IMR-90 (cell line): ENCODE data around the gene CMSS1. TPM values are rescaled to one million over a fixed set of nuclear protein-coding genes. Genes with fewer than 3 reads are reported as not detected.
A peak's percentile ranks its signal among the peaks of the same experiment; 100 is the strongest.

Experiments used
- ATAC-seq: fragments of 200-7000 bp; cut with Tn5 transposase; 2 replicates; pipeline ENCODE4 v1.9.1; 2020; ENCODE audit warnings: low read depth, mild to moderate bottlenecking, moderate library complexity
- BruUV-seq: library from RNA; stranded (reverse); fragments of 400-500 nt; replicated peaks from 2 replicates; lab custom pipeline; 2021; lab: Mats Ljungman, UMichigan
- CTCF ChIA-PET: fragments of 300-600 bp; formaldehyde crosslinking; extraction: SDS; loops from one replicate; lab custom pipeline; 2021; ENCODE audit warnings: antibody characterized with exemption; lab: Yijun Ruan, JAX
- POLR2A ChIA-PET: fragments of 300-600 bp; sonication (Branson Sonifier 250); formaldehyde crosslinking; loops from one replicate; lab custom pipeline; 2022; ENCODE audit warnings: antibody characterized with exemption; ENCODE audit not compliant: unreplicated experiment; lab: Charles Lee
- DNase-seq: peaks from one replicate; pipeline ENCODE4 v3.0.0; 2013
- H2AFZ ChIP-seq: replicated peaks from 2 replicates; pipeline ENCODE3; 2013; ENCODE audit warnings: low read length, mild to moderate bottlenecking; ENCODE audit not compliant: poor library complexity
- H2AK5ac ChIP-seq: 2 replicates; pipeline ENCODE4 v1.6.1; 2013; ENCODE audit warnings: low read depth, low read length, inconsistent platforms
- H2AK9ac ChIP-seq: replicated peaks from 2 replicates; pipeline ENCODE3; 2013; ENCODE audit warnings: mild to moderate bottlenecking, low read depth, low read length, moderate library complexity; ENCODE audit not compliant: poor library complexity
- H2BK120ac ChIP-seq: 2 replicates; pipeline ENCODE4 v1.6.1; 2013; ENCODE audit warnings: low read depth, low read length, inconsistent platforms
- H2BK15ac ChIP-seq: 3 replicates; pipeline ENCODE4 v1.6.1; 2013; ENCODE audit warnings: low read depth, low read length, inconsistent platforms
- H2BK20ac ChIP-seq: 2 replicates; pipeline ENCODE4 v1.6.1; 2013; ENCODE audit warnings: low read depth, mild to moderate bottlenecking, inconsistent platforms, low read length, moderate library complexity
- H2BK5ac ChIP-seq: 2 replicates; pipeline ENCODE4 v1.6.1; 2013; ENCODE audit warnings: mild to moderate bottlenecking, low read depth, low read length, inconsistent platforms; ENCODE audit not compliant: poor library complexity, severe bottlenecking
- H3K14ac ChIP-seq: replicated peaks from 2 replicates; pipeline ENCODE4 v1.6.1; 2013; ENCODE audit warnings: low read depth, low read length, inconsistent platforms
- H3K18ac ChIP-seq: 2 replicates; pipeline ENCODE4 v1.6.1; 2013; ENCODE audit warnings: low read depth, low read length, control low read depth
- H3K23ac ChIP-seq: 2 replicates; pipeline ENCODE4 v1.6.1; 2013; ENCODE audit warnings: low read depth, low read length, inconsistent platforms
- H3K27ac ChIP-seq: 2 replicates; pipeline ENCODE4 v1.5.1; 2013; ENCODE audit warnings: mild to moderate bottlenecking, control low read depth, low read length; ENCODE audit not compliant: insufficient read depth
- H3K27me3 ChIP-seq: 2 replicates; pipeline ENCODE4 v1.6.1; 2013; ENCODE audit warnings: low read length; ENCODE audit not compliant: control insufficient read depth, insufficient read depth
- H3K36me3 ChIP-seq: 2 replicates; pipeline ENCODE4 v1.6.1; 2013; ENCODE audit warnings: low read length, mixed read lengths; ENCODE audit not compliant: control insufficient read depth, insufficient read depth
- H3K4ac ChIP-seq: 2 replicates; pipeline ENCODE4 v1.6.1; 2013; ENCODE audit warnings: low read depth, low read length, inconsistent platforms
- H3K4me1 ChIP-seq: 2 replicates; pipeline ENCODE4 v1.6.1; 2013; ENCODE audit warnings: low read length, mixed read lengths; ENCODE audit not compliant: control insufficient read depth, insufficient read depth
- H3K4me2 ChIP-seq: 2 replicates; pipeline ENCODE4 v1.6.1; 2013; ENCODE audit warnings: low read depth, mild to moderate bottlenecking, control low read depth, low read length, moderate library complexity
- H3K4me3 ChIP-seq: 2 replicates; pipeline ENCODE4 v1.5.1; 2013; ENCODE audit warnings: low read depth, mild to moderate bottlenecking, control low read depth, low read length, moderate library complexity; ENCODE audit not compliant: insufficient read depth
- H3K56ac ChIP-seq: 2 replicates; pipeline ENCODE4 v1.6.1; 2013; ENCODE audit warnings: low read length, inconsistent platforms; ENCODE audit not compliant: insufficient read depth; ENCODE audit errors: extremely low read depth
- H3K79me1 ChIP-seq, 2 experiments: 2 replicates each; pipeline ENCODE4 v1.6.1; 2013; ENCODE audit warnings: low read length in 2 of 2, inconsistent platforms in 1 of 2, low read depth in 1 of 2
- H3K9ac ChIP-seq: 2 replicates; pipeline ENCODE4 v1.6.1; 2013; ENCODE audit warnings: low read depth, low read length, control low read depth
- H3K9me1 ChIP-seq: 2 replicates; pipeline ENCODE4 v1.6.1; 2013; ENCODE audit warnings: low read length, inconsistent platforms; ENCODE audit not compliant: insufficient read depth
- H3K9me3 ChIP-seq: 2 replicates; pipeline ENCODE4 v1.6.1; 2013; ENCODE audit warnings: low read length; ENCODE audit not compliant: control insufficient read depth, insufficient read depth
- H4K20me1 ChIP-seq: 2 replicates; pipeline ENCODE4 v1.6.1; 2013; ENCODE audit warnings: low read length, inconsistent platforms; ENCODE audit not compliant: insufficient read depth
- H4K5ac ChIP-seq: 2 replicates; pipeline ENCODE4 v1.6.1; 2013; ENCODE audit warnings: mild to moderate bottlenecking, low read depth, low read length, control low read depth
- H4K8ac ChIP-seq, 2 experiments: 2 replicates each; pipeline ENCODE4 v1.6.1; 2013; ENCODE audit warnings: low read depth in 2 of 2, low read length in 2 of 2, control low read depth in 1 of 2, inconsistent platforms in 1 of 2
- H4K91ac ChIP-seq: 2 replicates; pipeline ENCODE4 v1.6.1; 2013; ENCODE audit warnings: low read depth, low read length, inconsistent platforms; ENCODE audit not compliant: insufficient read depth
- CEBPB ChIP-seq: IDR thresholded peaks from 2 replicates; pipeline ENCODE4 v1.6.1; 2012; ENCODE audit warnings: low read depth, low read length, improper control_type of control experiment
- CHD1 ChIP-seq: IDR thresholded peaks from 2 replicates; pipeline ENCODE4 v1.6.1; 2012; ENCODE audit warnings: low read depth, low read length, improper control_type of control experiment
- FOS ChIP-seq: fragments of 150-350 bp; IDR thresholded peaks from 2 replicates; pipeline ENCODE4 v1.6.1; 2016; ENCODE audit warnings: low read depth, low read length
- MAFK ChIP-seq: IDR thresholded peaks from 2 replicates; pipeline ENCODE4 v1.6.1; 2012; ENCODE audit warnings: low read depth, low read length, improper control_type of control experiment
- MXI1 ChIP-seq: IDR thresholded peaks from 2 replicates; pipeline ENCODE4 v1.6.1; 2012; ENCODE audit warnings: low read depth, mild to moderate bottlenecking, low read length, moderate library complexity, borderline replicate concordance
- POLR2A ChIP-seq: IDR thresholded peaks from 2 replicates; pipeline ENCODE4 v1.6.1; 2012; ENCODE audit warnings: mild to moderate bottlenecking, low read depth, low read length
- RAD21 ChIP-seq: IDR thresholded peaks from 2 replicates; pipeline ENCODE4 v1.6.1; 2012; ENCODE audit warnings: low read length, improper control_type of control experiment
- WGBS, 2 experiments: methylation state at CpG; one replicate each; pipeline versions ENCODE4 v1.1.5 to v1.1.7; 2013; ENCODE audit warnings: missing lambda C conversion rate in 2 of 2; ENCODE audit not compliant: insufficient read length in 1 of 2; ENCODE audit errors: extremely low coverage in 2 of 2; 5-methylcytosine and 5-hydroxymethylcytosine counted together
- dilution Hi-C: fragments of 300-500 bp; cut with HindIII; formaldehyde crosslinking; loops from one replicate; pipeline ENCODE4 v1.14.3; 2018; ENCODE audit warnings: low sequenced_read_pairs; ENCODE audit not compliant: unreplicated experiment
- in situ Hi-C: fragments of 300-500 bp; cut with MboI; formaldehyde crosslinking; loops from 3 replicates; pipeline ENCODE4 v1.14.3; 2019; ENCODE audit warnings: low sequenced_read_pairs, inconsistent platforms, mixed read lengths
- intact Hi-C: fragments of 100-400 bp; cut with micrococcal nuclease; formaldehyde crosslinking; loops from 2 replicates; pipeline ENCODE4 v1.10.0; 2022
- polyA plus RNA-seq, 3 experiments: library from polyadenylated mRNA; depleted of rRNA; stranded (reverse); fragments of >200 nt; gene quantifications; 2 replicates each; pipeline ENCODE4 v1.2.3, GENCODE V29; 2012; ENCODE audit warnings: low replicate concordance in 1 of 3
- total RNA-seq: library from RNA; depleted of rRNA; stranded (reverse); fragments of >200 nt; gene quantifications from 2 replicates; pipeline ENCODE4 v1.2.3, GENCODE V29; 2012
- TF ChIP-seq, protein P1 (sequence below): fragments of 150-350 bp; IDR thresholded peaks from 2 replicates; pipeline ENCODE4 v1.6.1; 2017; ENCODE audit warnings: mild to moderate bottlenecking, antibody characterized with exemption, low read length, low read depth

Gene CMSS1
- total and polyA plus RNA-seq, 2 of the 4 experiments (the other 2 are of a cell fraction): 12.5 to 13.6 TPM

DNA sequence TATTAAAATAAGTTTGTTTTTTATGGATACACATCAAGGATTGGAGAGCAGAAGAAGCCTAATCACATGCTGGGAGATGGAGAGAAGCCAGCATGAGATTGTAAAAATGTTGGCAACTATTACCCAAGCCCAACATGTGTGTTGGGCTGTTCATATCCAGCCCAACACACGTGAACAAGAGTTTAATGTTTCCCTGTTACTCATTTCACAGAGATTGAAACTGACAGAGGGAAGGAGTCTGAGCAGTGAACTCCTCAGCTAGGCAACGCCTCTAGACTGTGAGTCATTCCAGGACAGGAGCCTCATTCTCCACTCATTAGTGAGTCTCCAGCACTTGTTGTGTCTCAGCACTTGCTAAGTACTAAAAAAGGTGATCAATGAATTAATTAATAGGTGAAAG, 43.2 kb upstream of the CMSS1 start:
- TF ChIP-seq FOS (no peak), MAFK (no peak), RAD21 (no peak), MXI1 (0 out of 2 replicates have a peak, but pooled peaks have one; percentile 18), CEBPB (peak; percentile 42; the same call in 1 of the 2 replicates), CHD1 (no peak), POLR2A (no peak)
- TF ChIP-seq, protein P1, sequence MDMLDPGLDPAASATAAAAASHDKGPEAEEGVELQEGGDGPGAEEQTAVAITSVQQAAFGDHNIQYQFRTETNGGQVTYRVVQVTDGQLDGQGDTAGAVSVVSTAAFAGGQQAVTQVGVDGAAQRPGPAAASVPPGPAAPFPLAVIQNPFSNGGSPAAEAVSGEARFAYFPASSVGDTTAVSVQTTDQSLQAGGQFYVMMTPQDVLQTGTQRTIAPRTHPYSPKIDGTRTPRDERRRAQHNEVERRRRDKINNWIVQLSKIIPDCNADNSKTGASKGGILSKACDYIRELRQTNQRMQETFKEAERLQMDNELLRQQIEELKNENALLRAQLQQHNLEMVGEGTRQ: peak; percentile 11; the same call in 1 of the 2 replicates
- no peak overlapping the region for H2AK5ac ChIP-seq
- H4K8ac ChIP-seq: no peak overlapping the region
- peaks cover 9% of the 10 kb centered on the region; the same call in 1 of the 2 replicates for H3K4me1 ChIP-seq
- intact Hi-C loops: no loop called here
- dilution Hi-C loops: loop anchor here (25.0 kb wide), 1 partner anchor 762 kb away; no protein-coding TSS in a partner anchor
- ATAC-seq: peak; percentile 85
- no peaks in the 10 kb centered on the region for H3K9me3 ChIP-seq
- peaks cover 4% of the 10 kb centered on the region for H3K36me3 ChIP-seq
- H4K5ac ChIP-seq: no peak overlapping the region
- in situ Hi-C loops: loop anchor here (25.0 kb wide), 1 partner anchor 1162 kb away; no protein-coding TSS in a partner anchor
- H2BK20ac ChIP-seq: no peak overlapping the region
- H3K79me1 ChIP-seq: peaks cover 0 to 6% of the 10 kb centered on the region in 2 experiments; a peak in 1 of 4 replicates
- no CpG with 5 or more reads among the region's 2 CpGs for WGBS, 2 experiments
- CTCF ChIA-PET: interaction anchor here (1.3 kb wide), 1 partner anchor 15 kb away, joined by 3 read pairs; no protein-coding TSS in a partner anchor
- POLR2A ChIA-PET: no interaction called here
- no peaks in the 10 kb centered on the region for H3K27me3 ChIP-seq
- no peak overlapping the region for H2BK120ac ChIP-seq
- no peak overlapping the region for H2BK15ac ChIP-seq
- H4K91ac ChIP-seq: no peak overlapping the region
- peak; percentile 74 for DNase-seq
- no peak overlapping the region for H2AK9ac ChIP-seq
- H3K9me1 ChIP-seq: peaks cover 11% of the 10 kb centered on the region
- no peak overlapping the region for H3K4me2 ChIP-seq
- H3K23ac ChIP-seq: no peak overlapping the region
- H3K14ac ChIP-seq: no peak overlapping the region
- H3K4me3 ChIP-seq: no peak overlapping the region
- no peak overlapping the region for H3K9ac ChIP-seq
- no peak overlapping the region for H2AFZ ChIP-seq
- no peak overlapping the region for H2BK5ac ChIP-seq
- no peak overlapping the region for H3K27ac ChIP-seq
- no peaks in the 10 kb centered on the region for H4K20me1 ChIP-seq
- no peak overlapping the region for H3K18ac ChIP-seq
- no TSS peak for BruUV-seq
- no peak overlapping the region for H3K56ac ChIP-seq
- no peak overlapping the region for H3K4ac ChIP-seq
